GM12874 (cell line): Measurements from ENCODE around the gene ADAMTS8.

ENCODE experiments used
- CTCF ChIP-seq: IDR thresholded peaks from 2 replicates; pipeline ENCODE4 v1.5.1; 2011; ENCODE audit warnings: low read depth, mild to moderate bottlenecking, control low read depth, low read length, moderate library complexity; ENCODE audit not compliant: insufficient read depth

The ADAMTS8 gene

GRCh38 chr11:130421199-130421585 lies 7.2 kb downstream of the ADAMTS8 start:
- TF ChIP-seq CTCF, result no peak

GRCh38 chr11:130420478-130421198 lies 7.8 kb downstream of the ADAMTS8 start:
- no peak for TF ChIP-seq CTCF

DNA sequence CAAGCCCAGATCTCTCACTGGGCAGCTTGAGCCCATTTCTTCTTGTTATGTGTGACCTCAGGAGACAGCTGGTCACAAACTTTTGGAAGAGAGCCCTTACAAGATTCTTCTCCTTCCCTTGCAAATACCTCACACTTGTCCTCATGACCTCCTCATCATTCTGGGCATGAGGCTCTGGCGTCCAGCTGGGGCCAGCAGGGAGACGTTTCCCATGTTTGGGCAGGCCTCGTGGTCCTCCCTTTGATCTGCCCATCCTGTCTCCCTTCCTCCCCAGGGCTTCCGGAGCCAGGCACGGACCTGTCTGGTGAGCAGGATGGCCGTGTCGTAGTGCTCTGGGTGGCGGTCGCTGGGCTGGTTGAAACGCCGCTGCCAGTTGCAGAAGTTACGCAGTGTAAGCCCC lies 9.7 kb downstream of the ADAMTS8 start:
- TF ChIP-seq CTCF, result no peak

- no peak for TF ChIP-seq CTCF
Observed at GRCh38 chr11:130418210-130418609, 10.2 kb downstream of the ADAMTS8 start.

DNA sequence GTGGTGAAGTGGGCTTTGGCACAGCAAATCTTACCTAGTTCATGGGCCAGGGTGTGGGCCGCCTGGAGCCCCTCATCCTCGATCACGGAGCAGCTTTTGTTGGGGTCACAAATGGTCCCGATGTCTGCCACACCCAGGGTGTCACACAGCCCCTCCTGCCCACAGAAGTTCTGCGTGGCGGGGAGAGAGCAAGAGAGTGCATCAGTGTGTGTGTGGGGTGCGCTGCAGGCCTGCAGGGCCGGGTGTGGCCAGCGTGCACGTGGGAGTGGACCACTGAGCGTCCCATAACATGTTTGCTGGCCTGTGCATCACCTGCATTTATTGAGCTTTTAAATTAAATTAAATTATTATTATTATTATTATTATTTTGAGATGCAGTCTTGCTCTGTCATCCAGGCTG lies 11.5 kb downstream of the ADAMTS8 start:
- no peak for TF ChIP-seq CTCF

DNA sequence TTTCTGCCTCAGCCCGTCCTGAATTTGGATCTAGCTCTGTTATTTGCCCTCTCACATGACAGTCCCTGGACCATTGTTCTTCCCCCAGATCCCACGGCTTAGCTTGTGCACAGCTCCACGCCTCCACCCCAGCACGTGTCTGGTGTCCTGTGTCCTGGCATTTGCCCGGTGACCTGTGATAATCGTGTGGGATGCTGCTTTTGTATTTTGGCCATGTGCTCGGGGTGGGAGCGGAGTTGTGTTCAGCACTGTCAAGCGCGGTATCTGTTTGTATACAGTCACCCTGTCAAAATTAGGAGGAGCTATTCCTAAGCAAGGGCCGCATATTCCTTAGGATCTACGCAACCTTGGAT lies 11.9 kb downstream of the ADAMTS8 start:
- no peak for TF ChIP-seq CTCF

DNA sequence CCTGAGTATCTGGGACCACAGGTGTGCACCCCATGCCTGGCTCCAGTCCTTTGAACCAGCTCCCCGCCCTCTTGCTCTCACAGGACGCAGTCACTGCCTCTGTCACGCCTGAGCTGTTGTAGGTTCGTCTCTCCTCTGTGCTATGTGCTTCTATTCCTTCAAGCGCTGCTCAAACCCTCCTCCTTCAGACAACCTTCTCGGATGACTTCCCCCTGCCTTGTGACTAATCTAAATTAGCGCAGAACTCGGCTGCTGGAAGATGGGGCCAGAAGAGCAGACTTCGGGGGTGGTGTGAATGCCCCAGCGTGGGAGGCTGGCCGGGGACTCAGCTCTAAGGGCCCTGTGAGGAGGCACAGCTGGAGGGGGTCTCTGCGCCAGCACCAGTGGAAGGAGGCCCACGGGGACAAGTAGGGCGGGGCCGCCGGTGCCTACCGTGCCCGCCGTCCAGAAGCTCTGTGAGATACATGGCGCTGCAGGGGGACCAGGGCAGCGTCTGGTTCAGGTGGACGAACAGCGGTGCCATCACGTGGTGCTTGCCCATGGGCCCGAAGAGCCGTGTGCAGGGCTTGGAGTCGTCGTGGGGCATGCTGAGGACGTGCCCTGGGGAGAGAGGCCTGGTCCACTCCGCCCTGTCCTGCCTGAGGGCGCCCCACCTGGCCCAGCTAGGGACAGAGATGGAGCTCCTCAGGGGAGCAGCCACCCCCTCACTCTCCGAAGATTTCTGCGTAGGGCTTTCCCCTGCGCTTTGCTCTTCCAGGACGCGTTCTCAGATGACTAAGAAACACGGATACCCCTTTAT lies 12.5 kb downstream of the ADAMTS8 start:
- no peak for TF ChIP-seq CTCF
